ENCODE results near the gene PARP2.

Gene PARP2

GRCh38 chr14:20391505-20391904 lies 48.1 kb downstream of the PARP2 start:
- H3K27me3 ChIP-seq (ENCODE audit: insufficient read depth, insufficient read length) = no peaks in the 10 kb centered on the region
- no peaks in the 10 kb centered on the region for H3K9me3 ChIP-seq (ENCODE audit: insufficient read depth, low read length)
- H3K4me3 ChIP-seq (ENCODE audit: insufficient read length, low read depth) = no peak overlapping the region
- no peak for DNase-seq (ENCODE audit: low read depth, low spot score)
- TF ChIP-seq SUZ12 (IDR thresholded peaks at IDR 0.05; ENCODE audit: extremely low read depth, insufficient read depth, insufficient read length) (no peak), YY1 (IDR thresholded peaks at IDR 0.05; ENCODE audit: insufficient read depth, insufficient read length) (no peak), ZNF274 (IDR thresholded peaks at IDR 0.05; ENCODE audit: low read depth, low read length) (no peak)
- H3K36me3 ChIP-seq (ENCODE audit: insufficient read depth, insufficient read length, low read length) = peaks cover 61% of the 10 kb centered on the region
- H3K4me1 ChIP-seq (ENCODE audit: insufficient read depth, insufficient read length) = peaks cover 2% of the 10 kb centered on the region
- no peak overlapping the region for H3K9ac ChIP-seq (ENCODE audit: insufficient read length, low read depth)

GRCh38 chr14:20397511-20397910 lies 54.1 kb downstream of the PARP2 start:
- Histone ChIP-seq H3K27me3 (ENCODE audit: insufficient read depth, insufficient read length) (no peaks in the 10 kb centered on the region), H3K36me3 (ENCODE audit: insufficient read depth, insufficient read length, low read length) (peaks cover 61% of the 10 kb centered on the region), H3K9me3 (ENCODE audit: insufficient read depth, low read length) (no peaks in the 10 kb centered on the region), H3K4me3 (ENCODE audit: insufficient read length, low read depth) (no peak overlapping the region), H3K9ac (ENCODE audit: insufficient read length, low read depth) (no peak overlapping the region), H3K4me1 (ENCODE audit: insufficient read depth, insufficient read length) (no peaks in the 10 kb centered on the region)
- DNase-seq (ENCODE audit: low read depth, low spot score) = no peak
- TF ChIP-seq YY1 (IDR thresholded peaks at IDR 0.05; ENCODE audit: insufficient read depth, insufficient read length) = no peak
- no peak for TF ChIP-seq SUZ12 (IDR thresholded peaks at IDR 0.05; ENCODE audit: extremely low read depth, insufficient read depth, insufficient read length)
- TF ChIP-seq ZNF274 (IDR thresholded peaks at IDR 0.05; ENCODE audit: low read depth, low read length) = no peak

DNA sequence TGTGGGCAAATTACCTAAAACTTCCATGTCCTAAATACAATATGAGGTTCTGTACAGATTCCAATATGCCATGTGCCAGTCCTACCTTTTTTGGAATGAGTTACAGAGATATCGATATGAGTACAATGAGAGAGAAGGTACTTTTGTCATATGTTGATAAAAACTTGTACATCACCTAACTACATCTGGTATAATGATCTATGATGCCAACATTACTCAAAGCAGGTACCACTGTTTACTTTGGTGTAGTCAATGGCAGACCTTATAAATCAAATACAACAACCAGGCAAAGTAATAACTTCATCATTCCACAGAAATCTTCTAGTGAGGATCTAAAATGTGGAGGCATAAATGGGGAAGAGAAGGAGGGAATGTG lies 57.1 kb downstream of the PARP2 start:
- H3K4me3 ChIP-seq (ENCODE audit: insufficient read length, low read depth) = no peak overlapping the region
- peaks cover 70% of the 10 kb centered on the region for H3K36me3 ChIP-seq (ENCODE audit: insufficient read depth, insufficient read length, low read length)
- no peak overlapping the region for H3K9ac ChIP-seq (ENCODE audit: insufficient read length, low read depth)
- DNase-seq (ENCODE audit: low read depth, low spot score) = no peak
- no peaks in the 10 kb centered on the region for H3K9me3 ChIP-seq (ENCODE audit: insufficient read depth, low read length)
- H3K27me3 ChIP-seq (ENCODE audit: insufficient read depth, insufficient read length) = no peaks in the 10 kb centered on the region
- no peaks in the 10 kb centered on the region for H3K4me1 ChIP-seq (ENCODE audit: insufficient read depth, insufficient read length)
- TF ChIP-seq SUZ12 (IDR thresholded peaks at IDR 0.05; ENCODE audit: extremely low read depth, insufficient read depth, insufficient read length) (no peak), YY1 (IDR thresholded peaks at IDR 0.05; ENCODE audit: insufficient read depth, insufficient read length) (no peak), ZNF274 (IDR thresholded peaks at IDR 0.05; ENCODE audit: low read depth, low read length) (no peak)

DNA sequence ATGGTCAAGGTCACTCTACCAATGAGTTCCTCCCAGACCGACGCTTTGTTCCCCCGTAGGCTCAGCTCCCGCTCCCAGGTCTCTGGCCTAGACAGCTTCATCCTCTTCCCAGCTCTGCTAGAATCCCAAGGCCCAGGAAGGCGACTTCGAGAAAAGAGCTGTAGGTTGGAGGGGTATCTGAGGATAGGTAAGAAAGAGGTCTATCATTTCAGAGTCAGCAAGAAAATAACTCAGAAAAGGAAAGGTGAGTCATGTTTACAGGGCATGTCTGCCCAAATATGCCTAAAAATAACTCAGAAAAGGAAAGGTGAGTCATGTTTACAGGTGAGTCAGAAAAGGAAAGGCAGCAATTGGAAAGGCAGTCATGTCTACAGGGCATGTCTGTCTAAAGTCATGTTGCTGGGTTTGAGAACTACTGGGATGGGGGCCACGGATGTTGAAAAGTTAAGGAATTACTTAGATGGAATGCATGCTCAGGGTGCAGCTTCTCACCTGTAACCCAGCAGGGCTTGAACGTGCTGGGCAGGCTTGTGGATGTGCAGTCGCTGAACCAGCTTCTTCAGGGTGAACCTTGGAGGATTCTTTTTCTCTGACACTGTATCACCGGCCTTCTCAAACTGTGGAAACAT lies 57.6 kb downstream of the PARP2 start:
- Histone ChIP-seq H3K27me3 (ENCODE audit: insufficient read depth, insufficient read length) (no peaks in the 10 kb centered on the region), H3K36me3 (ENCODE audit: insufficient read depth, insufficient read length, low read length) (peaks cover 67% of the 10 kb centered on the region), H3K4me1 (ENCODE audit: insufficient read depth, insufficient read length) (no peaks in the 10 kb centered on the region), H3K9me3 (ENCODE audit: insufficient read depth, low read length) (no peaks in the 10 kb centered on the region), H3K4me3 (ENCODE audit: insufficient read length, low read depth) (no peak overlapping the region), H3K9ac (ENCODE audit: insufficient read length, low read depth) (no peak overlapping the region)
- TF ChIP-seq ZNF274 (IDR thresholded peaks at IDR 0.05; ENCODE audit: low read depth, low read length) (no peak), SUZ12 (IDR thresholded peaks at IDR 0.05; ENCODE audit: extremely low read depth, insufficient read depth, insufficient read length) (no peak), YY1 (IDR thresholded peaks at IDR 0.05; ENCODE audit: insufficient read depth, insufficient read length) (no peak)
- no peak for DNase-seq (ENCODE audit: low read depth, low spot score)

DNA sequence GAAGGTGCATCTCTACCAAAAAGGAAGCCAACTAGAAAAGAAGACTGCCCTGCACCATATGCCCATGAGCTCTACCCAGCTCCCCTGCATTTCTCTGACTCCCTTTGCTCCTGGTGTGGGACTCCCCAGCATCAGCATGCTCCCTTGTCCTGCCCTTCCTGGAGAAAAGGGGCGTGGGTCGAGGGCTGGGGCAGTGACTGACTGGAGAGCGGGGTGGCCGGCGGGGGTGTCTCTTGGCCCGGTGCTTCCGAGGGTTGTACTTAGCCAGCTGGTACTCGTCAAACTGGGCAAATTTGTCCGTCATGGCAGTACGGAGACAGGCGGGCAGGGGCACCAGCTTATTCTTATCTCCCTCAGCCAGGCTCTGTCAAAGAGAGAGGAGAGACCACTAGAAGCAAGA lies 60.1 kb downstream of the PARP2 start:
- no peak overlapping the region for H3K4me3 ChIP-seq (ENCODE audit: insufficient read length, low read depth)
- no peaks in the 10 kb centered on the region for H3K9me3 ChIP-seq (ENCODE audit: insufficient read depth, low read length)
- H3K27me3 ChIP-seq (ENCODE audit: insufficient read depth, insufficient read length) = no peaks in the 10 kb centered on the region
- H3K4me1 ChIP-seq (ENCODE audit: insufficient read depth, insufficient read length) = no peaks in the 10 kb centered on the region
- DNase-seq (ENCODE audit: low read depth, low spot score) = no peak
- TF ChIP-seq ZNF274 (IDR thresholded peaks at IDR 0.05; ENCODE audit: low read depth, low read length) = no peak
- no peak for TF ChIP-seq SUZ12 (IDR thresholded peaks at IDR 0.05; ENCODE audit: extremely low read depth, insufficient read depth, insufficient read length)
- TF ChIP-seq YY1 (IDR thresholded peaks at IDR 0.05; ENCODE audit: insufficient read depth, insufficient read length) = no peak
- peaks cover 75% of the 10 kb centered on the region for H3K36me3 ChIP-seq (ENCODE audit: insufficient read depth, insufficient read length, low read length)
- no peak overlapping the region for H3K9ac ChIP-seq (ENCODE audit: insufficient read length, low read depth)

Measured in NT2/D1 (cell line).